Measurements from ENCODE around the gene SHB.
A peak's percentile ranks its signal among the peaks of the same experiment; 100 is the strongest.

SHB gene

DNA sequence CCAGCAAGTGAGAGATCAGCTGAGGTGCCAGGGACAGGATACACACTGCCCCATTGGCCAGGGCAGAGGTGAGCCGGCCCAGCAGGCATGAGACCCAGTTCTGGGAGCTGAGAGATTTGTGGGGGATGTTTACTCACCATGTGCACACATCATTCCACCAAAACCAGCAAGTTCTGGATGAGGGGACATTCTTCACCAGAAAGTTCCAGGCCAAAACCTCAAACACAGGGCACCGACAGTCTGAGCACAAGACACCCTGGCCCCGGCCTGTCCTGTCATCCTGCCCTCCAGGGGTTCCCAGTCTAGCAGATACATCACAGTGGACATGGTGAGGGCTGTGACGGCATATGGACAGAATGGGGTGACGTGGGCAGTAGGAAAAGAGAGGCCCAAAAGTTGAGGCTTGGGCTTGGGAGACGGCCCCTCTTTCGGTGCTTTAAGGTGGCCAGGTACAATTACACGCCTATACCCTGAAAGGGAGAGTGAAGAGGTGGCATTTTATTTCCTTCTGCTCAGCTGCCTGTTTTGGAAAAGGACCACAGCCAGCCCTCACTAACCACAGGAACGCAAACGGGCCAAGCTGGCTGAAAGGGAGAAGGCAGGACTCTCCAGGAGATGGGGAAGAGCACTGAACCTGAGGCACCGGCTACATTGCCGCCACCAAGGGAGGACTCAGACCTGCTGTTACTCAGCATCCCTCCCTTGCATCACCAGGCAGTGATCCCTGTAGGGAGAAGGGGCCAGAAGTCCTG lies 64.0 kb downstream of the SHB start:
- no peak for DNase-seq

DNA sequence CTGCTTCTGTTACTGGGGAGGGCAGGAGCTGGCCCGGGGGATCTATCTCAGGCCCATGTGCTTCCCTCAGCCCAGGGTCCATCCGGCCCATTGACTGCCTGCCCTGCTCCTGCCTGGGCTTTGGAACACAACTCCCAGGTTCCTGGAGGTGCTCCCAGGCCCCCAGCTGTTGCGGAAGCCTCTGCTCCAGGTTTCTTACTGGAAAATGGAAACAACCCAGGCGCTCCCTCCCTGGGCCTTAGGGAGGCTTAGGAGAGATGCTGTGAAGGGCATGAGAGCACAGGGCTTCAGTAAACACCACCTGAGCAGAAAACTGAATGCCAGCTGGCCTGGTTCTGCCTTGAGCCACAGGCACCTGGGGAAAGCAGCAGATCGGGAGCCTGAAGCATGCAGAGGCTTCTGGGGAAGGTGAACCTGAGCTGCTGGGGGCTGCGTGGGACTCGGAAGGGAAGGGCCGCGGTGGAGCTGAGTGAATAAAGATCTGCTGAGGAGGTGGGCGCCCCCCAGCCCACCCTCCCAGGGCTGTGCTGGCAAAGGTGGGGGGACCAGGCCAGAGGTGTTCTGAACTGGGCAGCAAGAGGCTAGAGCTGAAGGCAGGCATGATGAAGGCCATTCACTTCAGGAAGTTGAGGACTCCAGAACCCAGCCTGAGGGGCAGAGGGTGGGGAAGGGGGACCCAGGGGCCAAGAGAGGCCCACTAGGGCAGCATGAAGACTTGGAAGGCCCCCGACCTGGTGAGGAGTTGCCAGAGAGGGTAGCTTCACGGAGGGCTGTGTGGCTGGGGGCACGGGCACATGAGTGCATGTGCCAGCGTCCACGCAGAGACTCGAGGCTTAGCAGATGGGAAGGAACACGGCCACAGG lies 64.8 kb downstream of the SHB start:
- no peak for DNase-seq

DNA sequence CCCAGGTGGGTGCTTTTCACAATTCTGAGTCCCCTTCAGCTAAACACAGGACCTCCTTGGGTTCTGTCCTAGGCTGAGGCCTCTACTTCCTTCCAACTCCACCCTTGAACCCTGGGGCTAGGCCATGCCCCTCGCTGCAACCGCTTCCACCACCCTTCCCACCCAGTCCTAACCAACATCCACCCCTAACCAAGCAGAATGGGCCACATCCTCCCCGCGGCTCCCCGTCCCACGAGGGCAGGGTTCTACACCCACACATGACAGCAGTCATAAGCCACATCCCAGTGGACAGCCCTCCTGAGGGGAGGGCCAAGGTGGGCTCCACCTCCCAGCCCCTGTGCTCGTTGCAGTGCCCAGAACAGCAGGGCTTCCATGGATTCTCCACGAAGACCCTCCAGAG lies 65.8 kb downstream of the SHB start:
- no peak for DNase-seq

DNA sequence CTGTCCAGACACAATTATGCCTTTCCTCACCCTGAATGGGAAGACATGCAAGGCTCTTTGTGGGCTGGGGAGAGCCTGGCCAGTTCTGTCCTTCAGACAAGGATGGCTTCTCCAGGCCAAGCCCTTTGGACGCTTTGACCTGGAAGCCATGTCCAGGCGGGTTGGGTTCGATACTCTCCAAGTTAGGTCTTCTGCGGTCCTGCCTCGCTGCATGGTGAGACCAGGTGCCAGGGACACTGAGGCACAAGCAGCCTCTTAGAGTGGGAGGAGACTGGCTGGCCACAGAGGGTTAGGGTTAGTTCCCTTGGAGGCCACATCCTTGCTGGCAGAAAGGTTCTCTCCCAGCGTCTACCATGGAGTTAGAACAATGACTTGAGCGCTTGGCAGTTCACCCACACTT lies 67.6 kb downstream of the SHB start:
- DNase-seq = no peak

DNA sequence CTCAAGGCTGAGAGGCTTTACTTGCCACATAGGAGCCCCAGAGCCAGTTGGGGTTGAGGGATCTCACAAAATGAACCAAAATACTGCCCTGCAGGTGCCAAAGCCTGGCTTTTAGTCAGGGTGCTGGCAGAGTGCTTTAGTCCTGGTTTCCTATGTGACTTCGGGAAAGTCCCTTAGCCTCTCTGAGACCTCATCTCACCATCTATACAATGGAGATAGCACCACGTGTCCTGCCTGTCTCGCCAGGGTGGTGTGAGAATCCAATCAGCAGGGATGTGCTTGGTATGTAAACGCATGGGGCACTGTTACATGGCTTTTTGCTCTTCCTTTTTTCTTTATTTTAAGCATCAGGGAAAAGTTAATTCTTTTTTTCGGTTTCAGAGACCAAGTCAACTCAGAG lies 68.3 kb downstream of the SHB start:
- DNase-seq = no peak

DNA sequence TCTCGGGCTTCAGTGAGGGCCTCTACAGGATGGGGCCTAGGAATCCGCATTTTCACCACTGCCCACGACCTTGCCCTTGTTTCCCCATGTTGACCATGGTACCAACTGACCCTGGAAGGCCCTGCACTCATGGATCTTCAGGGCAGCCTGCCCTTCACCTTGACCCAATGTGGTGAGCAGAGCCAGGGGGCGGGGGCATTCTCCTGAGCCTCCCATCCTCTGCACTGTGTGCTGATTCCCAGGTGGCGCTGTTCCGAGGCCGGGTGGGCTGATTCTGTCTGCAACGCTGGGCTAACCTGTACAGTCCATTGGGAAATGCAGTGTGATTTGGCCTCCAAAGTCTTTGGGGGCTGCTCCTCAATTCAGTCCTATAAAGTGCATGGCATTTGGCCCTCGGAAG lies 68.7 kb downstream of the SHB start:
- DNase-seq = no peak

DNA sequence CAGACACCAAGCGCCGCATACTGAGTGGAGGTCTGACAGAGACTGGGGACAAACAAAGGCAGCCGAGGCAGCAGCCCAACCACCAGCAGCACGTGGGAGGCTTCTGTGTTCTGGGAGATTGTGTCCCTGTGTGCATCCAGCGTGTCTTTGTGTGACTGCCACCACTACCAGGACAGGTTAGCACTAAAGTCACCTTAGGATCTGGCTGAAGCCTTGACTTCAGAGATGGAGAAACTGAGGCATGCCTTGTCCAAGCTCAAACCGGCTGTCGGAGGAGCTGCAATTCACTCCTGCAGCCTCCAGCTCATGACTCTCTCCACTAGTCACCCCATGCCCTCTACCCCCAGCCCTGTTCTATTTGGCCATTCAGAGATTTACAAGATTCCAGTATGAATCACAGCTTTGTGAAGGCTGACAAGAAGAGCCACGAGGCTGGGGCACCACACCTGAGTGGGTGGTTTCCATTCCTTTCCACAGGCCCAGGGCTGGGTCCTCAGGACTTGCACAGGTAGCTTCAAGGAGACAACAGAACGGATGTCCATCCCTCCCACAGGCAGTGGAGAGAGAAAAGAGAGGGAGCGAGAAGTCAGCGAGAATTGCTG lies 69.3 kb downstream of the SHB start:
- peak in 2 of 3 donors; percentile 38 to 40 for DNase-seq

DNA sequence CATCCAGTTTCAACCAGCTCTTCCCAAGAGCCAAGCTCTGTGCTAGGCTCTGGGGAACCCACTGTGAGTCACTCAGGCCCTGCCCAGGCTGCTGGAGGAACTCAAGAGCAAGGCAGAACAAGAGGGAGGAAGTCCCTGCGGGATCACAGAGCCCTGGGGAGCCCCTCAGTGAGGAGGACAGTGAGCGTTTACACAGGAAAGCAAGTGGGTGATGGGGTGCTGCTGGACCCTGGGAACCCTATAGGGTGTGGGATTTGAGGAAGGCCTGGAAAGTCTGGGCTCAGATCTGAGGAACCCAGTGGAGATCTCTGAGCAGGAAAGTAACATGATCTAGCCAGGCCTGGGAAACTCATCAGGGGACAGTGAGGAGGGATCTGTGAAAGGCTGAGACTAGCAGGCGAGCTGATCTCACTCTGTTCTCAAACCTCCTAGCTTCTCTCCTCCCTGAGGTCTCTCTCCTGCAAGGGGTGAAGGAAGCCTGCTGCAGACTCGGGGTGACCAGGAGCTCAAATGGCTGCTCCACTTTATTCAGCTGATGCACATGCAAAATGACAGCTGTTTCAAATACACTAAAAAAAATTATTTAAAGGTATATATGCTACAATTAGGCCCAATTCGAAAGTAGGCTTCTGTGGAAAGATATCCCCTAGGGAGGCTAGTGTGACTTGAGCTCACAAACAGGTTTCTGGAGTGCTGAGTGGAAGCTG lies 70.0 kb downstream of the SHB start:
- DNase-seq = peak; percentile 81 to 91 (median 86)

DNA sequence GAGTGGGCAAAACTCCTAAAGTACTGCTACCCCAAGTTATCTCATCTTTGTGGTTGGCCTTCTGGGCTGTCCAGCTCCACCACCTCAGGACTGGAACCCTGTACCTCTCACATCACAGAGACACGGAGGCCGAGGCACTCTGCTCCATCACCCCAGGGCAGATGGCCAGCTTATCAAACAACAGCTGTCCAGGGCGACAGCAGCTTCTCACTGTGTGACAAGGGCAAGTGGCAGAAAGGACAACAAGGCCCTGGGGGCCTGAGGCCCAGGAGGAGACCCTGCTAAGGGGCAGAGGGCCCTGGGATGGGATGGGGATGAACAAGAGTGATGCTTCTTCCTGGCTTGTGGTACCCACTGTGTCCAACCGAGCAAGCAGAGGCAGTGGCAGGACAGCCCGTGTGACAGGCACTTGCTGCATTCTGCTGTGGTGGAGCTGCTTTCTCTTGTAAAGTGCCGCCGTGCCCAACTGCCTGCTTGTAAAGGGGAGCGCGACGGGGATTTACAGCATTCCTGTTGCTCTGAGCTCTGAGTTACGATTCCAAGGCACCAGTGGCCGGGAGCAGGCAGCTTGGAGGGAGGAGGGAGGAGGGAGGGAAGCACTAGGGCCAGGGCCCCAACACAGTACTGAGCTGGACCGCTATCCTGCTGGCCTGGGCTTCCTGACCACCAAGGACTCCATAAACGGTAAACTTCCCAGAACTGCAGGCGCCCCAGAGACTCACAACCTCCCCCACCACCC lies 71.2 kb downstream of the SHB start:
- no peak for DNase-seq

DNA sequence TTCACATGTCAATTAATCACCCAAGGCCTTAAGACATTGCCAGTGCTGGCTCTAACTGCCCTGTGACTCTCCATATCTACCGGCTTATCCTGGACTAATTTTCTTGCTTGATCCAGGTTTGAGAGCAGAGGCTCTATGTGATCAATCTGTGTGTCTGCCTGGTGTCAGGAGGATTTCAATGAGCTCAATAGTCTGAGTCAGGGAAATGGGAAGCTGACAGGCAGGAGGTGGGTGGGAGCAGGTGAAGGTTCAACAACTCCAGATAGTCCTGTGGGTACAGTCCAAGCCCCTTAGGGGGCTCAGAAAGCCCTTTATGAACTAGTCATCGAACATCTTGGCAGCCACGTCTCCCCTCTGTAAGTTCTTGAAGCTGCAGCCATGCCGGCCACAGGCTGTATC lies 72.2 kb downstream of the SHB start:
- peak in 2 of 3 donors; percentile 38 to 42 for DNase-seq

DNA sequence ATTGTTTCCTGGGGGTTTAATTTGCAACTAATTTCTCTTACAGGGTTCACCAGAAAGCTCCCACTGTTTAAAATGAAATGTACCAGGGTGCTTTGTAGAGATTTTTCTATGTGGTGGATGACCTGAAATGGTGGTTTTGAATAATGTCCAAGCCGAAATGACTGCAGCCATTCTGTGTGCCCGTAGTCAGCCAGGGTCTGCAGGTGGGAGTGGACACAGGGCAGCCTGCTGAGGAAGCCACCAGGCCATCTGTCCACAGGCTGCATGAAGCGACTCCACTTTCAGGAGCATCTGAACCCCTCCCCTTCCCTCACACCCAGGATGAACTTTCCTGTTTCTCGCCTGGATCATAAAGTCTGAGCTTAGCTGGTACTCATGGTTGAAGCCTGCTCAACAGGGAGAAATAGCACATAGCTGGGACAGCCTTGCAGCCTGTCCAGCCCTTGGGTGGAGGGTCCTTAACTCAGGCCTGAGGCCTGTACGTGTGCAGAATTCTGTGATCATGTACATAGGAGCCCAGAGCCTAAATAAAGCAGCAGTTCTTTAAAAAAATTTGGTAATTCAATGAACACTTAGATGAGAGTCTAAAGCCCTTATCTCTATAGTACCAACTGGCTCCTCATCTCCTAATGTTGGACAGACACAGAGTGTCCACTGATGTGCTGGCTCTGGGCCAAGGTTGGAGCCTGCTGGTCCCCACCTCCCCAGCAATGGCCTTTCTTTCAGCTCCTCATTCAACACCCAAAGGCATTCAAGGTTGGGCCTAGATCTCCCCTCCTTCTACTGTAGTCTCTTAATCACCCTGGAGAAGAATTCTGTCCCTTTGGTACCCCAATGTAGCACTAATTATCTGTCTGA lies 72.8 kb downstream of the SHB start:
- no peak for DNase-seq

DNA sequence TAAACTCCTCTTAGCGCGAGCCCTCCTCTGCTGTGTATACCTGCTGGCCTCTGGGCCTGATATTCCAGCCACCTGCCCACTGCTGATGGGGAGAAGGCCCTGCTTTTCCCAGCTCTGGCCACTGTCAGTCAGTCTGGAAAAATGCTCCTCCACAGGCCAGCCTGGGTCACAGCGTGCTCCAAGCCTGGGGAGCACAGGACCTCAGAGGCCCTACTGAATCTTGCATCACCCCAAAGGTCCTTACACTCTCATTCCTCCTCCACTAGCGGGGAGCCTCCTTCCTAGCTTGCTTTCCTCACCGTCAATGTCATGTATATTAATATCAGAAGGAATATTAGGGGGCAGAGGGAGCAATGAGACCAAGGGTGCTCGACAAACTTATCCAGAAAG lies 73.7 kb downstream of the SHB start:
- DNase-seq = no peak

DNA sequence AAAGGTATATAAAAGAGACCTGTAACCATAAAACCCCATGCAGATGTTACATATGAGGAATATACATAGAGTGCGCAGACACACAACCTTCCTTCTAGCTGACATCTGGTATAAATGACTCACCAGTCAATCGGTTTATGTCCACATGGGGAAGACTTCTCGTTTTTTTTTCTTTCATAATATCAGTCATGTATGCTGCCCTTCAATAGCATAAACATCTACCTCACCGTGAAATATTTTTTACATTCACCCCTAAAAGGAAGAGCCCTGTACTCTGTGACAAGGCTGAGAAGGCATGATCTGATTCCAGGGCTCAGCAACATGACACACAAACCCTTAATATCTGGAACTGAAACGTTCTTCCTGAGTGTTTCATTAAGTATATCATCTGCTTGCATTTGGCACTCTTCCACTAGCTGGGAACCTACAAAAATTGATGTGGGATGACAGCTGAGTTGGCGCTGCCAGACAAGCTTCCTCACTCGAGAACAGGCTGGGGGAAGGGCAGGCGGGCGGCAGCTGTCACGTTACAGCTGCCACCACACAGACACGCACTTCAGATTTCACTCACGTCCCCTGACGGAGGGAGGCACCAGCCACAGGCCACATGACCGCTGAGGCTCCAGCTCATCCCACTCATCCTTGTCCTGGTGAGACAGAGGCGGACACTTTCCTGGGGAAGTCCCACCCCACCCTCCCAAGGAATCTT lies 74.2 kb downstream of the SHB start:
- DNase-seq = peak; percentile 91 to 94 (median 92)

DNA sequence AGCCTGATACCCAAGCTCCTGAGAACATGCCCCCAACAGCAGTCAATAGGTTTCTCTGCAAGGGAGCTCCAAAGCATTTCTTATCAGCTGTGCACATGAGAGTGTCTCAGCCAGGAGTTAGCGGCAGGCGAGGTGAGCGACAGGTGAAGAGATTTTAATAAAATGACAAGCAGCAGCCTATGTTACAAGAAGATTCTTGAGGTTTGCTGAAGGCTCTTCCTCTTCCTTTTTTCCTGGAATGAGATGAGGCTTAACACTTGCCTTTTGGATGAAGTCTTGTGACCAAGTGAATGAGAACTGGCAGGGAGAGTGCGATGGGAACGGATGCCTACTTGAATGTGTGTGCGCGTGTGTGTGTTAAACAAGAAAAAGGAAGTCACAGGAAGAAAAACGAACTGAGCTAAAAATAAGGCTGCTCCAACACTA lies 76.1 kb downstream of the SHB start:
- DNase-seq = peak; percentile 68 to 81 (median 70)

DNA sequence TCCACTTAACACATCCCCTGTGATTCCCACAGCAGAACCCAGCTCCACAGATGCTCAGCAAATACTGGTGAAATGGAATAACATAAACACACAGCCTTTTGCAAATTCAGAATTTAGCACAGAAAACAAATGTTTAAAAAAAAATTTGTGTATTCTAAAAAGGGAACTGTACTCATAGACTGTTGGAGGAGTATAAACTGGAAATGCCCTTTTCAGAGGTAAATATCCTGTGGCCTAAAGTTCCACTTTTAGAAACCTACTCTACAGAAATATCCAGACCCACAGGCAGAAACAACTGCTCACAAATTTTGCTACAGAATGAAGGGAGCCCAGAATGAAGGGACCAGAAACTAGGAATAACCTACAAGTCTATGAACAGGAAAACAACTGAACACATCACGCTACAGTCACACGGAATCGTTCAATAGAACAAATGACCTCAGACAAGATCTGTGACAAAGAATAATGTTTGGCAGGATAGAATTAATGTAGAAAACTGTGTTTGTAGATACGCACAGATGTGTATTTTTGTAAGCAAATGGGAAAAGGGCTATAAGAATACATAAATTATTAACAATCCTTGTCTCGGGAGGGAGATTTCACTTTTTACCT lies 78.5 kb downstream of the SHB start:
- no peak for DNase-seq

DNA sequence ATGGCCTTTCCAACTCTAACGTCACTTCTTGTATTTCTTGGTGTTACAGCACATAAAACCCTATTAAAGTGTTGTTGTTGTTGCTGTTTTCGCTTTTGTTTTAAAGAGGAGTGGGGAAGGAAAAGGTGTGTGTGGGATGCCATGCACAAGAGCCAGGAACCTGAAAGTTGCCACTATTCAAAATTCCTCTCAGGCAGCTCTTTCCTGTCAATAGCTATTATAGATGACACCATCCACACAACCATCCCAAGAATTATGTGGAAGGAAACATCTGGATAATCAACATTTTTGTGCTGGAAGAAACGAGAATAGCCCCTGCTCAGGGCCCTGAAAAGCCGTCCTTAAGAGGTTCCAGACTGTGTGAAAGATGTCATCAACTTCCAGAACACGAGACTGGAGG lies 79.3 kb downstream of the SHB start:
- DNase-seq = no peak

DNA sequence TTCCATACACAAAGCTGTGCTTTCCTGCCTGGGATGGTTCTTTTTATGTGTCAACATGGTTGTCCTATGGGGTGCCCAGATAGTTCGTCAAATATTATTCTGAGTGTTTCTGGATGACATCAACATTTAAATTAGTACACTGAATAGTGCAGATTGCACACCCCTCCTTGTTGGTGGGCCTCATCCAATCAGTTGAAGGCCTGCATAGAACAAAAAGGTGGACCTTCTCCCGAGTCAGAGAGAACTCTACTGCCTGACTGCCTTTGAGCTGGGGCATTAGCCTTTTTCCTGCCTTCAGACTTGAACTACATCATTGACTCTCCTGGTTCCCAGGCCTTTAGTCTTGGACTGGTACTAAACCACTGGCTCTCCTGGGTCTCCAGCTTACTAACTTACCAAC lies 80.4 kb downstream of the SHB start:
- no peak for DNase-seq

DNA sequence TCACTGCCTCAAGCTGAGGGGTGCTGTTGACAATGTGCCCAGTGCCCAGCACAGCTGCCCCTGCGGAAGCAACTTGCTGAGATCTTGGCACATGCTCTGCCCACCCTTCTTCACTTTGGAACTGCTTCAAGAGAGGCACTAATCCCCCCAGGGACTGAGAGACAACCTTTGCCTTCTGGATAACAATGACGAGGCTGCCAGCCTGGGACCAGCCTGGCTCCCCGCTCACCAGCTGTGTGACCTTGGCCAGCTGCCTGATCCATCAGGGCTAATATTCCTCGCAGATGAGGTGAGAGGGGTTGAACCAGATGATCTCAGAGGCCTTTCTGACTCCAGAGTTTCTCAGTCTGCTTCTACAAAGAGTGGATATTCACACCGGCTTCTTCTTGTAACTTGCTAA lies 81.0 kb downstream of the SHB start:
- no peak for DNase-seq

DNA sequence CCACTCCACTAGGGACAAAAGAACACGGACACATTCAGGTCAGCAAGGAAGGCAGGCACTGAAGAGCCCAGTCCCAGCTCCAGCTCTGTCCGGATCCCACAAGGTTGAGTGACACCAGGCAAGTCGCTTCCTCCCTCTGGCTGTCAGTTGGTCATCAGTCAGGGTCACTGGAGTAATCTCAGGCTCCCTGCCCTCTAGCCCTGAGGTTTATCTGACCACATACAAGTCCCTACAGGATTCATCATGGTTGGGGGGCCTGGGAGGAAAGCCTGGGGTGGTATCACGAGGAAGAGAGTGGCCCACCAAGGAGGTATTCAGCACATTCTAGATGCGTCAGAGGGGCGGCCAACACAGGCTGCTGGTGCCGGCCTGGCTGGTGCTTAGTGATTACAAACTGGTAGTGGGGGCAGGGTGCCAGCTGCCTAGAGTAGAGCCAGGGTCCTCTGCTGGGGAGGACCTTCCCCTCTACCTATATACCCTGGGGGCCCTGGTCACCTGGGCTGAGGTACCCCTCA lies 81.5 kb downstream of the SHB start:
- no peak for DNase-seq

DNA sequence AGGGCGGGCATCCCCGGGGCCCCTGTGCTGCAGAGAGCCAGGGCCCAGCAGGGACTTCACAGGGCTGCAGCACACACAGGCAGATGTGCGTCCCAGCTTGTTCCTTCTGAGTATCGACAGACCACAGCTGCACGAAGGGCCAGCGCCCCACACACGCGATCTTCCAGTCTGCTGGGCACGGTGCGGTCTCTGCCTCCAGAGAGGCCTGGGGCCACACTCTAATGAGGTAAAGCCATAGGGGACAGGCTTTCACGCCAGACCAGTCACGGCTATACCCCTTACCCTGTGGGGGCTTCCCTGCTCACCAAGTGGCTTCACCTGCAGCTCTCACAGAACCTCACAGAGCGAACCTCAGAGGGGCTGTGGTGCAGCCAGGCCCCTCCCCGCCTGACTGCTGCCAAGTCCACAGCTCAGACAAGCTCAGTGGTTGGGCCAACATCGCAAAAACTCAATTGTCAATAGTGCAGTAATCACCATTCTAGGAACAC lies 82.2 kb downstream of the SHB start:
- no peak for DNase-seq

Measured in suppressor macrophage treated with lipopolysaccharide for 1 hour (primary cell).